A549 (cell line): ENCODE measurements around the gene GDF10. TPM values are rescaled to one million over a fixed set of nuclear protein-coding genes. Genes with fewer than 3 reads are reported as not detected.

ENCODE experiments used
- ATAC-seq, 2 experiments: fragments of 200-7000 bp in 1 of 2; fragments of >200 bp in 1 of 2; cut with Nextera tagmentation in 1 of 2; cut with Tn5 transposase in 1 of 2; 3 replicates each; pipeline versions ENCODE4 v1.8.0 to v1.9.1; 2018 to 2020; ENCODE audit warnings: mild to moderate bottlenecking in 1 of 2, moderate library complexity in 1 of 2
- CTCF ChIA-PET: fragments of 300-600 bp; sonication (Branson Sonifier 250); formaldehyde crosslinking; extraction: SDS; loops from one replicate; lab custom pipeline; 2021; ENCODE audit warnings: antibody characterized with exemption, inconsistent platforms; lab: Yijun Ruan, JAX
- POLR2A ChIA-PET: fragments of 350-600 bp; formaldehyde crosslinking; extraction: SDS; loops from one replicate; lab custom pipeline; 2021; ENCODE audit warnings: antibody characterized with exemption, inconsistent platforms; lab: Yijun Ruan, JAX
- DNase-seq, 2 experiments: peaks; one replicate each; pipeline versions ENCODE4 v3.0.0 to v3.0.0-alpha.2; 2011 to 2016; ENCODE audit warnings: low read depth in 1 of 2, low spot score in 1 of 2
- FAIRE-seq: peaks from 2 replicates; lab custom pipeline; 2011; peaks lifted over from hg19 to GRCh38; lab: Jason Lieb, UNC
- H3K27ac ChIP-seq, 2 experiments: fragments of >200 bp; sonication (Bioruptor Twin); formaldehyde crosslinking; 3 replicates each; pipeline ENCODE4 v1.5.1; 2016 to 2017
- H3K4me1 ChIP-seq: fragments of >200 bp; sonication (Bioruptor Twin); formaldehyde crosslinking; 3 replicates; pipeline ENCODE4 v1.6.1; 2016
- H3K4me2 ChIP-seq: fragments of >200 bp; sonication (Bioruptor Twin); formaldehyde crosslinking; 3 replicates; pipeline ENCODE4 v1.6.1; 2016
- H3K4me3 ChIP-seq: fragments of >200 bp; sonication (Bioruptor Twin); formaldehyde crosslinking; 3 replicates; pipeline ENCODE4 v1.5.1; 2016
- H3K9me3 ChIP-seq: fragments of >200 bp; sonication (Bioruptor Twin); formaldehyde crosslinking; 3 replicates; pipeline ENCODE4 v1.6.1; 2016
- E2F6 ChIP-seq: IDR thresholded peaks from 2 replicates; pipeline ENCODE4 v1.6.1; 2012; ENCODE audit warnings: low read depth, borderline replicate concordance
- ESRRA ChIP-seq: fragments of 150-350 bp; IDR thresholded peaks from 2 replicates; pipeline ENCODE4 v1.6.1; 2014; ENCODE audit warnings: mild to moderate bottlenecking, low read length, borderline replicate concordance
- FOSB ChIP-seq: fragments of 250-450 bp; sonication (Bioruptor Pico); IDR thresholded peaks from 2 replicates; pipeline ENCODE4 v1.5.0; 2020; ENCODE audit warnings: mild to moderate bottlenecking, moderate library complexity
- HOXB13 ChIP-seq: fragments of 250-450 bp; sonication (Bioruptor Pico); IDR thresholded peaks from 2 replicates; pipeline ENCODE4 v1.5.0; 2020; ENCODE audit warnings: low read depth, mild to moderate bottlenecking, moderate library complexity
- JUNB ChIP-seq: fragments of >200 bp; sonication (Bioruptor Twin); formaldehyde crosslinking; IDR thresholded peaks from 2 replicates; pipeline ENCODE4 v1.6.1; 2016
- KDM1A ChIP-seq: fragments of 200-600 bp; sonication (generic); IDR thresholded peaks from 2 replicates; pipeline ENCODE4 v1.6.1; 2016; ENCODE audit warnings: low read depth, mild to moderate bottlenecking
- KDM5A ChIP-seq: fragments of 200-600 bp; sonication (generic); IDR thresholded peaks from 2 replicates; pipeline ENCODE4 v1.6.1; 2016; ENCODE audit warnings: antibody characterized with exemption, mild to moderate bottlenecking
- NFE2L2 ChIP-seq: fragments of 150-350 bp; conservative IDR thresholded peaks from 2 replicates; pipeline ENCODE4 v1.6.1; 2014; ENCODE audit warnings: low read length
- NPAS2 ChIP-seq: fragments of 250-450 bp; sonication (Bioruptor Pico); IDR thresholded peaks from 2 replicates; pipeline ENCODE4 v1.8.0; 2022; ENCODE audit warnings: mild to moderate bottlenecking, moderate library complexity, borderline replicate concordance
- RAD21 ChIP-seq, 2 experiments: fragments of >200 bp in 1 of 2; sonication (Bioruptor Twin) in 1 of 2; formaldehyde crosslinking in 1 of 2; IDR thresholded peaks in 1 of 2; conservative IDR thresholded peaks in 1 of 2; 2 replicates in 1 of 2; 3 replicates in 1 of 2; pipeline ENCODE4 v1.6.1; 2012 to 2018; ENCODE audit warnings: inconsistent platforms in 1 of 2
- TFCP2L1 ChIP-seq: fragments of 250-450 bp; sonication (Bioruptor Pico); IDR thresholded peaks from 2 replicates; pipeline ENCODE4 v1.5.0; 2021; ENCODE audit warnings: mild to moderate bottlenecking
- TP53 ChIP-seq: fragments of 250-450 bp; sonication (Bioruptor Pico); IDR thresholded peaks from 2 replicates; pipeline ENCODE4 v1.5.0; 2021; ENCODE audit warnings: mild to moderate bottlenecking, moderate library complexity
- ZC3H11A ChIP-seq: fragments of 450-650 bp; IDR thresholded peaks from 2 replicates; pipeline ENCODE4 v1.6.1; 2014; ENCODE audit warnings: antibody characterized with exemption, mild to moderate bottlenecking
- ZNF302 ChIP-seq: fragments of 250-450 bp; sonication (Bioruptor Pico); IDR thresholded peaks from 2 replicates; pipeline ENCODE4 v1.9.0; 2021; ENCODE audit warnings: inconsistent platforms, mild to moderate bottlenecking, moderate library complexity
- WGBS: methylation state at CpG from one replicate; pipeline ENCODE4 v1.1.6; 2017; ENCODE audit errors: missing lambda C conversion rate; 5-methylcytosine and 5-hydroxymethylcytosine counted together
- polyA plus RNA-seq, 4 experiments: library from polyadenylated mRNA; depleted of rRNA in 3 of 4; stranded (reverse); fragments of >200 nt; fragmentation: RNase III in 1 of 4; extraction: RNeasy Plus Mini Kit Qiagen cat#74134 plus additional on column Dnase treatment in 1 of 4; gene quantifications; 2 replicates in 3 of 4; 3 replicates in 1 of 4; pipeline ENCODE4 v1.2.3, GENCODE V29; 2011 to 2017
- TF ChIP-seq, protein P1 (sequence below): fragments of 250-450 bp; sonication (Bioruptor Pico); IDR thresholded peaks from 2 replicates; pipeline ENCODE4 v1.5.0; 2021; ENCODE audit warnings: mild to moderate bottlenecking, moderate library complexity, borderline replicate concordance
- TF ChIP-seq, protein P2 (sequence below): fragments of >200 bp; sonication (Bioruptor Twin); formaldehyde crosslinking; IDR thresholded peaks from 2 replicates; pipeline ENCODE4 v1.6.1; 2016
- TF ChIP-seq, protein P3 (sequence below): fragments of 450-650 bp; IDR thresholded peaks from 2 replicates; pipeline ENCODE4 v1.6.1; 2014; ENCODE audit warnings: antibody characterized with exemption
- TF ChIP-seq, protein P4 (sequence below): fragments of 250-450 bp; sonication (Bioruptor Pico); IDR thresholded peaks from 2 replicates; pipeline ENCODE4 v1.5.0; 2020; ENCODE audit warnings: low read depth, mild to moderate bottlenecking, moderate library complexity

Gene GDF10
- polyA plus RNA-seq, 2 of the 4 experiments (the other 2 are of a cell fraction), result 0.10 TPM; not detected in 1

- Histone ChIP-seq H3K4me2 (no peak overlapping the region), H3K27ac (no peak overlapping the region), H3K9me3 (no peaks in the 10 kb centered on the region), H3K4me3 (no peak overlapping the region), H3K4me1 (no peaks in the 10 kb centered on the region)
- ATAC-seq (no peak), FAIRE-seq (no peak), DNase-seq (no peak)
- no peak for TF ChIP-seq KDM5A
- no peak for TF ChIP-seq ZNF302 (CRISPR knock-in tag)
- 78% methylated on average over 31 of the region's 39 CpGs for WGBS
- CTCF ChIA-PET, result interaction anchor here (1.1 to 2.5 kb wide), 4 partner anchors 10 to 326 kb away, joined by 3 to 16 read pairs (median 8); no protein-coding TSS in a partner anchor
- POLR2A ChIA-PET, result no interaction called here
Measured at GRCh38 chr10:47350671-47351640, 51.0 kb downstream of the GDF10 start.

GRCh38 chr10:47351899-47352815 is 52.2 kb downstream of the GDF10 start:
- TF ChIP-seq, protein P1, sequence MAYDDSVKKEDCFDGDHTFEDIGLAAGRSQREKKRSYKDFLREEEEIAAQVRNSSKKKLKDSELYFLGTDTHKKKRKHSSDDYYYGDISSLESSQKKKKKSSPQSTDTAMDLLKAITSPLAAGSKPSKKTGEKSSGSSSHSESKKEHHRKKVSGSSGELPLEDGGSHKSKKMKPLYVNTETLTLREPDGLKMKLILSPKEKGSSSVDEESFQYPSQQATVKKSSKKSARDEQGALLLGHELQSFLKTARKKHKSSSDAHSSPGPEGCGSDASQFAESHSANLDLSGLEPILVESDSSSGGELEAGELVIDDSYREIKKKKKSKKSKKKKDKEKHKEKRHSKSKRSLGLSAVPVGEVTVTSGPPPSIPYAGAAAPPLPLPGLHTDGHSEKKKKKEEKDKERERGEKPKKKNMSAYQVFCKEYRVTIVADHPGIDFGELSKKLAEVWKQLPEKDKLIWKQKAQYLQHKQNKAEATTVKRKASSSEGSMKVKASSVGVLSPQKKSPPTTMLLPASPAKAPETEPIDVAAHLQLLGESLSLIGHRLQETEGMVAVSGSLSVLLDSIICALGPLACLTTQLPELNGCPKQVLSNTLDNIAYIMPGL, result no peak
- no peak for TF ChIP-seq NPAS2
- TF ChIP-seq, protein P2, sequence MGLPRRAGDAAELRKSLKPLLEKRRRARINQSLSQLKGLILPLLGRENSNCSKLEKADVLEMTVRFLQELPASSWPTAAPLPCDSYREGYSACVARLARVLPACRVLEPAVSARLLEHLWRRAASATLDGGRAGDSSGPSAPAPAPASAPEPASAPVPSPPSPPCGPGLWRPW, result no peak
- POLR2A ChIA-PET, result no interaction called here
- H3K4me3 ChIP-seq, result no peak overlapping the region
- peak in 1 of 2 experiments; percentile 14; a peak in 3 of 6 replicates for ATAC-seq
- no peaks in the 10 kb centered on the region for H3K4me1 ChIP-seq
- no peaks in the 10 kb centered on the region for H3K9me3 ChIP-seq
- CTCF ChIA-PET, result interaction anchor here (1.1 to 3.1 kb wide), 4 partner anchors 9 to 327 kb away, joined by 3 to 17 read pairs (median 10); no protein-coding TSS in a partner anchor
- no peak overlapping the region for H3K27ac ChIP-seq
- no peak for DNase-seq
- no peak overlapping the region for H3K4me2 ChIP-seq
- no peak for FAIRE-seq
- 69% methylated on average over 14 of the region's 14 CpGs for WGBS

- WGBS, result 87% methylated on average over 3 of the region's 6 CpGs
- FAIRE-seq (no peak), ATAC-seq (no peak), DNase-seq (no peak)
- TF ChIP-seq ZC3H11A (no peak), RAD21 (conservative IDR thresholded peaks at IDR 0.05 in 1 of 2, IDR thresholded peaks at IDR 0.05 in 1 of 2) (no peak), JUNB (no peak), FOSB (CRISPR knock-in tag) (no peak), TP53 (CRISPR knock-in tag) (no peak), HOXB13 (CRISPR knock-in tag) (no peak), ESRRA (no peak), E2F6 (no peak), TFCP2L1 (CRISPR knock-in tag) (no peak), NFE2L2 (no peak), KDM1A (no peak)
- TF ChIP-seq, protein P3, sequence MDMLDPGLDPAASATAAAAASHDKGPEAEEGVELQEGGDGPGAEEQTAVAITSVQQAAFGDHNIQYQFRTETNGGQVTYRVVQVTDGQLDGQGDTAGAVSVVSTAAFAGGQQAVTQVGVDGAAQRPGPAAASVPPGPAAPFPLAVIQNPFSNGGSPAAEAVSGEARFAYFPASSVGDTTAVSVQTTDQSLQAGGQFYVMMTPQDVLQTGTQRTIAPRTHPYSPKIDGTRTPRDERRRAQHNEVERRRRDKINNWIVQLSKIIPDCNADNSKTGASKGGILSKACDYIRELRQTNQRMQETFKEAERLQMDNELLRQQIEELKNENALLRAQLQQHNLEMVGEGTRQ, result no peak
- TF ChIP-seq, protein P4, sequence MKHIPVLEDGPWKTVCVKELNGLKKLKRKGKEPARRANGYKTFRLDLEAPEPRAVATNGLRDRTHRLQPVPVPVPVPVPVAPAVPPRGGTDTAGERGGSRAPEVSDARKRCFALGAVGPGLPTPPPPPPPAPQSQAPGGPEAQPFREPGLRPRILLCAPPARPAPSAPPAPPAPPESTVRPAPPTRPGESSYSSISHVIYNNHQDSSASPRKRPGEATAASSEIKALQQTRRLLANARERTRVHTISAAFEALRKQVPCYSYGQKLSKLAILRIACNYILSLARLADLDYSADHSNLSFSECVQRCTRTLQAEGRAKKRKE (CRISPR knock-in tag), result no peak
- Histone ChIP-seq H3K9me3 (no peaks in the 10 kb centered on the region), H3K27ac (no peak overlapping the region), H3K4me3 (no peak overlapping the region), H3K4me1 (no peaks in the 10 kb centered on the region), H3K4me2 (no peak overlapping the region)
- ChIA-PET CTCF (interaction anchor here (0.9 to 3.2 kb wide), 9 partner anchors 8 to 329 kb away, joined by 3 to 17 read pairs (median 6); no protein-coding TSS in a partner anchor), POLR2A (no interaction called here)
Measured at GRCh38 chr10:47353351-47353750, 53.4 kb downstream of the GDF10 start.
